GM18909 (cell line): ENCODE measurements around the gene CFH.
"Not testable (repeated sequence)": the region's sequence is repeated elsewhere in the genome, so short reads cannot be mapped to it uniquely, and the experiment has no call there.

Source experiments
- ATAC-seq: cut with Tn5 transposase; IDR thresholded peaks from one replicate; pipeline ENCODE4 v1.9.1; 2021; ENCODE audit warnings: mild to moderate bottlenecking; ENCODE audit not compliant: unreplicated experiment, poor library complexity

Gene CFH

DNA sequence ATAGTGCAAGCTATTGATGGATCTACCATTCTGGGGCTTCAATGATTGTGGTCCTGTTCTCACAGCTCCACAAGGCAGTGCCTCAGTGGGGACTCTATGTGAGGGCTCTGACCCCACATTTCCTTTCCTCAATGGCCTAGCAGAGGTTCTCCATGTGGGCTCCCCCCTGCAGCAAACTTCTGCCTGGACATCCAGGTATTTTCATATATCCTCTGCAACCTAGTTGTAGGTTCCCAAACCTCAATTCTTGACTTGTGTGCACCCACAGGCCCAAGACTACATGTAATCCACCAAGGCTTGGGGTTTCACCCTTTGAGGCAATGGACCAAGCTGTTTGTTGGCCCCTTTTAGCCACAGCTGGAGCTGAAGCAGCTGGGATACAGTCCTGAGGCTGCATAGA is 86.9 kb downstream of the CFH start:
- ATAC-seq: no peak

DNA sequence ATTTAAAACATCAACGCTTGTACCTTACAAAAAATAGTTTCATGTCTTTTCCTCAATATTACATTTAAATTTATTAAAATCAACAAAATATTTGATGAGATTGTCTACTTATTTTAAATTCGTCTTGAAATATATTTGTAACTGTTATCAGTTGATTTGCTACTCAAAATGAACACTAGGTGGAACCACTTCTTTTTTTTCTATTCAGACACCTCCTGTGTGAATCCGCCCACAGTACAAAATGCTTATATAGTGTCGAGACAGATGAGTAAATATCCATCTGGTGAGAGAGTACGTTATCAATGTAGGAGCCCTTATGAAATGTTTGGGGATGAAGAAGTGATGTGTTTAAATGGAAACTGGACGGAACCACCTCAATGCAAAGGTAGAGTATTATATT is 91.4 kb downstream of the CFH start:
- not testable (repeated sequence) for ATAC-seq

DNA sequence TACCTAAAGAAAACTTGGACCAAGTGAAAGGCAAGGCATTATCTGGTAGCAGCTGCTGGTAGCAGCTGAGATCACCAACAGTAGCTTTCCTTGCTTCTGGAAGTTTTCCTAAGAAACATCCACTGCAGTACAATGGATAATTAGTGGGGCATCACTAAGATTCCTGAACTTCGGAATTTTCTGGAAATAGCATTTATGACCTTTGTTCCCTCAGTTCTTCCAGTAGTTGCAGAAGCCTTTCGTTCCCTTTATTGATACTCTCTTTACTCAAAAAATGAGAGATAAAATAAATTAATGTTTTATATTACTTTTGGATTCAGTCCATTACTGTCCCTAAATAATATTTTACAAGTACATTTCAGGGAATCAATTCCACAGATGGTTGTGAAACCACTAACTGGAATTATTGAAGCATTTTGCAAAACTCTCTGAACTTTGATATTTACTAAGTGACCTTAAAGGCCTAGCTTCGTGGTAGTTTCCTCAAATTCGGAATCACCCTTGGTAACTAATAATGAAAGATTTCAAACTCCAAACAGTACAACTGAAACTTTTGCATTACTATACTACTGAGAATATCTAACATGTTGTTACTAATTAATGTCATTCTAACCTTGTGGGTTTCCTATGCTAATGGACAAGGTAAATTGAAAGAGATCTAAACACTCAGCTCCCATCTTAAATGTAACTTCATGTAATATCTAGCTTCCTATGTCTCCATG is 113.3 kb downstream of the CFH start:
- ATAC-seq: not testable (repeated sequence)

DNA sequence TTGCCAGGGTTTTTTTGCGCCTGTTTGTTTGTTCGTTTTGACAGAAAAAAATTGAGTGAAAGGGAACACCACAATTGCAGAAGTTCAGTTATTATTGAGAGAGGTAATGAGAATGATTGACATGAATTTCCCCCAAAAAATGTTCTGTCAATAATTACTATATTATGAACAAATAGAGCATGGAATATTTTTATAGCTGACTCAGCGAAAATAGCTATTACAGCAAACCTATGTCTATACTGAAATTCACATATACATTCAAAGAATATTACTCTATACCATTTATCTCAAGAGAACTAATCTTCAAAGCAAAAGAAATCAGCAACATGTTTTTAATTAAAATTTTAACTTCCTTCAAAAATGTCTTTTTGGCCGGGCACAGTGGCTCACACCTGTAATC is 118.0 kb downstream of the CFH start:
- ATAC-seq: not testable (repeated sequence)

DNA sequence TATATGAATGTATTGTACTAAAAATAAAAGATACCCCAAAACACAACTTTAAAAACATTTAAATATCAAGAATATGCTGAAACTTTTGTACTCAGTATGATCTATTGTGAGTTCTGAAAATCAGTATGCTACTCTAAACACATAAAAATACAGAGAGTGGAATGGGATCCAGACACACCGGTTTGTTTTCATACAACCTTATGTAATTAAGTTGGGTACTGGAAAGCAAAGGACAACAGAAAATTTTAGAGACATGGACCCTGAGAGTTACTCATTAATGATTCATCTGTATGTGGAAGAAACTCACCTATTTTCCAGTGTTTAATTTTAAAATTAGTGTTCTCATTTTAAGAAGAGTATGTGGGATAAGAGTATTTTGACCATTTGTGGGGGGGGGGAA is 121.9 kb downstream of the CFH start:
- no peak for ATAC-seq

DNA sequence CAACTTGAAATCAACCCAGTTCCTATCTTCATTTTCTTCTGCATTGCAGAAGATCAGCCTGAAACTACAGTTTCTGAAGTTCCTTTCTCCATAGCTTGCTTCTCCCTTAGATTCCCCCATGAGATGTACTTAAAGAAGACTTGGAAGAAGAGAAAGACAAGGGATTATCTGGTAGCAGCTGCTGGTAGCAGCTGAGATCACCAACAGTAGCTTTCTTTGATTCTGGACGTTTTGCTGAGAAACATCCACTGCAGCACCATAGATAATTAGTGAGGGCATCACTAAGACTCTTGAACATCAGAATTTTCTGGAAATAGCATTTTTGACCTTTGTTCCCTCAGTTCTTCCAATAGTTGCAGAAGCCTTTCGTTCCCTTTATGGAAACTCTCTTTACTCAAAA is 122.3 kb downstream of the CFH start:
- no peak for ATAC-seq

DNA sequence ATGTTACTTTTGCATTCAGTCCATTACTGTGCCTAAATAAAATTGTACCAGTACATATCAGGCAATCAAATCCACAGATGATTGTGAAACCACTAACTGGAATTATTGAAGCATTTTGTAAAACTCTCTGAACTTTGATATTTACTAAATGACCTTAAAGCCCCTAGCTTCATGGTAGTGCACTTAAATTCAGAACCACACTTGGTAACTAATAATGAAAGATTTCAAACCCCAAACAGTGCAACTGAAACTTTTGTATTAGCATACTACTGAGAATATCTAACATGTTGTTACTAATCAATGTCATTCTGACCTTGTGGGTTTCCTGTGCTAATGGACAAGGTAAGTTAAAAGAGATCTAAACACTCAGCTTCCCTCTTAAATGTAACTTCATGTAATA is 122.8 kb downstream of the CFH start, which contains the start of gene CFHR3:
Gene CFHR3 (plus strand): TSS at position 238 of the 400 bp plus-strand sequence. CDS start 47 bp downstream, at position 285.
- ATAC-seq: peak; percentile 97

DNA sequence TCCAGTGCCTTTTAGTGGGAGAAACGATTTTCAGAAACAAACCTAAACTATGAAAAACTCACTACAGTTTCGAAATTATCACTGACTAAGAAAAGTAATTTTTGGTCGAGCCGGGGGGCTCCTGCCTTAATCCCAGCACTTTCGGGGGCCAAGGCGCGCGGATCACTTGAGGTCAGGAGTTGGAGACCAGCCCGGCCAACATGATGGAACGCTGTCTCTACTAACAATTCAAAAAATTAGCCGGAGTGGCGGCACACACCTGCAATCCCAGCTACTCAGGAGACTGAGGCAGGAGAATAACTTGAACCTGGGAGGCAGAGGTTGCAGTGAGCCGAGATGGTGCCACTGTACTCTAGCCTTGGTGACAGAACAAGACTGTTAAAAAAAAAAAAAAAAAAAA is 125.8 kb downstream of the CFH start:
- no peak for ATAC-seq

DNA sequence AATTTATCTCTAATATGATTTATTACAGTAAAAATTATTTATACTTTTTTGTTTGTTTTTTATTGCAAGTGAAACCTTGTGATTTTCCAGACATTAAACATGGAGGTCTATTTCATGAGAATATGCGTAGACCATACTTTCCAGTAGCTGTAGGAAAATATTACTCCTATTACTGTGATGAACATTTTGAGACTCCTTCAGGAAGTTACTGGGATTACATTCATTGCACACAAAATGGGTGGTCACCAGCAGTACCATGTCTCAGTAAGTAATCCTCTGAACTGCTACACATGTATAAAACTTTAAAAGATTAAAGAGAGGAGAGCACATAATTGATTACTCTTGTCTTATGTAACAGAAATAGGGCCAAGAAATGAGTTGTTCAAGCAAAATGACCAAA is 127.2 kb downstream of the CFH start:
- ATAC-seq: no peak

DNA sequence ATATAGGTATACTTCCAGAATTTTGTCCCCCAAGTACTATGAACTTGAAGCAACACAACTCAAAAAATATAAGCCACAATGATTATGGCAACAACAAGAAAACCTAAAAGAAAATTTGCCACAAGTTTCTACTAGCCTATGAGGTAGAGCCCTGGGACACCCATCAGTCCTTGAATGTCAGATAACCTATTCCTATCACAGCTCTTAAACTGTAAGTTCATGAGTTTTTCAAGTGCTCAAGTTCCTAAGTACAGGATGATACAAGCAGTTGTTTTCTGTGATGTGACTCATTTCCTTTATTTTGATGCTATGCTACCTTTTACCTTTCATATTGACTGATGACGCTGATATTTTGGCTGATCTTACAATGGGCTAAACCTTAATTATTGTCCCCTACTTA is 139.4 kb downstream of the CFH start:
- not testable (repeated sequence) for ATAC-seq

DNA sequence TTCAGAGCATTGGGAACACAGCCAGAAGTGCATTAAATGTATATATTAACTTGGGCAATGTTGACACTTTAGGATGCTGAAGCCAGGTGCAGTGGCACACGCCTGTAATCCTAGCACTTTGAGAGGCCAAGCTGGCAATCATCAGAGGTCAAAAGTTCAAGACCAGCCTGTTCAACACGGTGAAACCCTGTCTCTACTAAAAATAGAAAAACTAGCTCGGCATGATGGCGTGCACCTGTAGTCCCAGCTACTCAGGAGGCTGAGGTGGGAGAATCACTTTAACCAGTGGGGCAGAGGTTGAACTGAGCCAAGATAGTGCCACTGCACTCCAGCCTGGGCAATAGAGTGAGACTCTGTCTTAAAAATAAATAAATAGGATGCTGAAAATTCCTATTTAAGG is 142.3 kb downstream of the CFH start:
- ATAC-seq: not testable (repeated sequence)
